ENCODE data around the gene LRIF1. TPM values are rescaled to one million over a fixed set of nuclear protein-coding genes. Genes with fewer than 3 reads are reported as not detected.

The LRIF1 gene
- total RNA-seq, 6 experiments from 2014 or later, result 14.7 to 17.9 (median 17.2) TPM

- H3K9me3 Mint-ChIP-seq, result no peaks in the 10 kb centered on the region
- H3K4me1 Mint-ChIP-seq (ENCODE audit: low read depth), result peaks cover 27% of the 10 kb centered on the region
- H3K36me3 Mint-ChIP-seq (ENCODE audit: low read depth), result peaks cover 18% of the 10 kb centered on the region
- H3K27me3 Mint-ChIP-seq (ENCODE audit: insufficient read depth), result no peaks in the 10 kb centered on the region
- DNase-seq, result no peak
- no peak overlapping the region for H3K4me3 Mint-ChIP-seq
- TF ChIP-seq CTCF (IDR thresholded peaks at IDR 0.05), result no peak
- H3K27ac Mint-ChIP-seq, result no peak overlapping the region
These were observed 5.9 kb downstream of the LRIF1 start for GRCh38 chr1:110957798-110958197.

- Mint-ChIP-seq H3K4me3 (no peak overlapping the region), H3K27ac (no peak overlapping the region), H3K27me3 (ENCODE audit: insufficient read depth) (no peaks in the 10 kb centered on the region), H3K36me3 (ENCODE audit: low read depth) (peaks cover 21% of the 10 kb centered on the region), H3K9me3 (no peaks in the 10 kb centered on the region), H3K4me1 (ENCODE audit: low read depth) (peaks cover 16% of the 10 kb centered on the region)
- TF ChIP-seq CTCF (IDR thresholded peaks at IDR 0.05), result no peak
- no peak for DNase-seq
These were observed 7.1 kb downstream of the LRIF1 start for GRCh38 chr1:110956586-110956985.

GRCh38 chr1:110953031-110953430 lies 10.7 kb downstream of the LRIF1 start:
- no peak for DNase-seq
- TF ChIP-seq CTCF (IDR thresholded peaks at IDR 0.05), result no peak
- H3K9me3 Mint-ChIP-seq, result peaks cover 5% of the 10 kb centered on the region
- peaks cover 44% of the 10 kb centered on the region for H3K36me3 Mint-ChIP-seq (ENCODE audit: low read depth)
- no peak overlapping the region for H3K27ac Mint-ChIP-seq
- no peaks in the 10 kb centered on the region for H3K27me3 Mint-ChIP-seq (ENCODE audit: insufficient read depth)
- H3K4me3 Mint-ChIP-seq, result no peak overlapping the region
- H3K4me1 Mint-ChIP-seq (ENCODE audit: low read depth), result peaks cover 8% of the 10 kb centered on the region

GRCh38 chr1:110952031-110952430 lies 11.7 kb downstream of the LRIF1 start:
- H3K4me3 Mint-ChIP-seq, result no peak overlapping the region
- H3K36me3 Mint-ChIP-seq (ENCODE audit: low read depth), result peaks cover 52% of the 10 kb centered on the region
- no peak for TF ChIP-seq CTCF (IDR thresholded peaks at IDR 0.05)
- peaks cover 11% of the 10 kb centered on the region for H3K4me1 Mint-ChIP-seq (ENCODE audit: low read depth)
- peaks cover 10% of the 10 kb centered on the region for H3K9me3 Mint-ChIP-seq
- H3K27me3 Mint-ChIP-seq (ENCODE audit: insufficient read depth), result no peaks in the 10 kb centered on the region
- no peak for DNase-seq
- H3K27ac Mint-ChIP-seq, result no peak overlapping the region

- H3K4me3 Mint-ChIP-seq, result no peak overlapping the region
- H3K9me3 Mint-ChIP-seq, result peaks cover 13% of the 10 kb centered on the region
- no peak for TF ChIP-seq CTCF (IDR thresholded peaks at IDR 0.05)
- no peak for DNase-seq
- H3K27ac Mint-ChIP-seq, result no peak overlapping the region
- peaks cover 57% of the 10 kb centered on the region for H3K36me3 Mint-ChIP-seq (ENCODE audit: low read depth)
- H3K4me1 Mint-ChIP-seq (ENCODE audit: low read depth), result peaks cover 11% of the 10 kb centered on the region
- H3K27me3 Mint-ChIP-seq (ENCODE audit: insufficient read depth), result no peaks in the 10 kb centered on the region
These were observed 12.6 kb downstream of the LRIF1 start for GRCh38 chr1:110951161-110951560.
